Stimulated activated CD8-positive, alpha-beta memory T cell treated with anti-CD3 and anti-CD28 coated beads, Interleukin-4, amount 100 ng/mL, for 24 hours (primary cell): ENCODE measurements around the gene LRP6.
"Not testable (repeated sequence)": the region's sequence is repeated elsewhere in the genome, so short reads cannot be mapped to it uniquely, and the experiment has no call there.

ENCODE experiments used
- DNase-seq: peaks from one replicate; pipeline ENCODE4 v3.0.0-alpha.2; 2020; ENCODE audit warnings: low read depth

Gene LRP6

GRCh38 chr12:12180575-12180974 lies 86.3 kb downstream of the LRP6 start:
- no peak for DNase-seq

GRCh38 chr12:12180136-12180535 lies 86.7 kb downstream of the LRP6 start:
- DNase-seq: no peak

- DNase-seq: no peak
Measured at GRCh38 chr12:12178559-12178958, 88.3 kb downstream of the LRP6 start.

GRCh38 chr12:12176402-12176801 lies 90.4 kb downstream of the LRP6 start:
- no peak for DNase-seq

- peak; percentile 14 for DNase-seq
Measured at GRCh38 chr12:12171991-12172511, 94.8 kb downstream of the LRP6 start.

- no peak for DNase-seq
Measured at GRCh38 chr12:12167847-12168246, 99.0 kb downstream of the LRP6 start.

GRCh38 chr12:12166751-12167150 lies 100.1 kb downstream of the LRP6 start:
- DNase-seq: no peak

- no peak for DNase-seq
Measured at GRCh38 chr12:12159988-12160387, 106.9 kb downstream of the LRP6 start.

GRCh38 chr12:12158858-12159257 lies 108.0 kb downstream of the LRP6 start:
- DNase-seq: no peak

- no peak for DNase-seq
Measured at GRCh38 chr12:12157424-12157823, 109.4 kb downstream of the LRP6 start.

GRCh38 chr12:12156828-12157227 lies 110.0 kb downstream of the LRP6 start:
- DNase-seq: no peak

- no peak for DNase-seq
Measured at GRCh38 chr12:12156116-12156515, 110.7 kb downstream of the LRP6 start.

GRCh38 chr12:12153596-12153995 lies 113.2 kb downstream of the LRP6 start:
- DNase-seq: no peak

- no peak for DNase-seq
Measured at GRCh38 chr12:12147111-12147510, 119.7 kb downstream of the LRP6 start.

GRCh38 chr12:12144531-12144930 lies 122.3 kb downstream of the LRP6 start:
- not testable (repeated sequence) for DNase-seq

GRCh38 chr12:12141000-12141399 lies 125.8 kb downstream of the LRP6 start:
- no peak for DNase-seq

- no peak for DNase-seq
Measured at GRCh38 chr12:12138203-12139154, 128.4 kb downstream of the LRP6 start.

- no peak for DNase-seq
Measured at GRCh38 chr12:12133785-12134184, 133.1 kb downstream of the LRP6 start.

GRCh38 chr12:12133259-12133658 lies 133.6 kb downstream of the LRP6 start:
- no peak for DNase-seq

GRCh38 chr12:12128670-12129069 lies 138.2 kb downstream of the LRP6 start:
- no peak for DNase-seq

GRCh38 chr12:12127304-12127703 lies 139.5 kb downstream of the LRP6 start:
- no peak for DNase-seq

- DNase-seq: no peak
Measured at GRCh38 chr12:12126551-12126950, 140.3 kb downstream of the LRP6 start.

GRCh38 chr12:12123036-12123604 lies 143.7 kb downstream of the LRP6 start:
- no peak for DNase-seq
